ENCODE data around the gene ST8SIA4. TPM values are rescaled to one million over a fixed set of nuclear protein-coding genes. Genes with fewer than 3 reads are reported as not detected.

ST8SIA4 gene
- total RNA-seq, 1 experiment from 2014 or later, result not detected

DNA sequence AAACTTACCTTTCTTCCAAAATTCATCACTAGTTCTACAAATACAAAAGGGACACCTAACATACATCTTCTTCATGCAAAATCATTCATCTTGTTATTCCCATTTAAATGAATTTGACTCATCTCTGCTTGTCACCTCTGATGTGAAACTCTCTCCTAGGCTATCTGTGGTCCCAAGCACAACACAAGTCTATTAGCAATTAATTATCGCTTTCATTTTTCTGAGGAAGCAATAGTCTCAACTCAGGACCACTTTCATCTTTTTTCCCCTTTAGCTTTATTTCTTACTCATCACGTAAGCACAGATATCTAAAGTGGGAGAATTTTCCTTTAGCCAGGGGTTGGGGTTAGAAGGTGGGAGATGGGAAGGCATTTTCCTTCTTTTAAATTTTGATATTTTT lies 131.9 kb downstream of the ST8SIA4 start:
- RAD21 ChIA-PET (ENCODE audit: low non-redundant PET in 1 of 2, low total read pairs in 2 of 2, uncharacterized antibody in 2 of 2, unreplicated experiment in 2 of 2), result no interaction called here
- CTCF ChIA-PET, result no interaction called here
- Histone ChIP-seq H3K4me2 (ENCODE audit: low read length) (no peak overlapping the region), H3K36me3 (ENCODE audit: control insufficient read depth in 1 of 2, insufficient read depth in 2 of 2, low read length in 2 of 2) (no peaks in the 10 kb centered on the region), H4K20me1 (ENCODE audit: insufficient read depth) (no peaks in the 10 kb centered on the region), H3K9me3 (ENCODE audit: control insufficient read depth in 1 of 2, insufficient read depth in 1 of 2, low read depth in 1 of 2, low read length in 2 of 2) (no peaks in the 10 kb centered on the region), H3K4me3 (replicated peaks in 1 of 2; ENCODE audit: low read depth in 1 of 2, low read length in 2 of 2) (no peak overlapping the region), H3K4me1 (ENCODE audit: control insufficient read depth in 1 of 2, insufficient read depth in 2 of 2, low read length in 2 of 2) (no peaks in the 10 kb centered on the region), H3K27me3 (ENCODE audit: insufficient read depth, low read length) (no peaks in the 10 kb centered on the region), H3K9ac (ENCODE audit: low read length) (no peak overlapping the region), H3K9me2 (ENCODE audit: insufficient read depth) (no peaks in the 10 kb centered on the region), H3K79me2 (ENCODE audit: insufficient read depth, low read length) (no peaks in the 10 kb centered on the region), H3K27ac (ENCODE audit: low read depth, low read length) (no peak overlapping the region), H2AFZ (ENCODE audit: low read depth, low read length, poor library complexity, severe bottlenecking) (no peak overlapping the region)
- POLR2A ChIA-PET, result no interaction called here
- intact Hi-C loops (cut with micrococcal nuclease), result loop anchor here (10.0 kb wide), 1 partner anchor 1666 kb away; no protein-coding TSS in a partner anchor
- no TSS peak for BruUV-seq (replicated peaks)
- TF ChIP-seq SRF (IDR thresholded peaks at IDR 0.05; ENCODE audit: low read depth), result no peak
- no peak for TF ChIP-seq ELF1 (IDR thresholded peaks at IDR 0.05; ENCODE audit: borderline replicate concordance, low read depth)
- TF ChIP-seq ZFX (IDR thresholded peaks at IDR 0.05), result no peak
- TF ChIP-seq, protein P1, sequence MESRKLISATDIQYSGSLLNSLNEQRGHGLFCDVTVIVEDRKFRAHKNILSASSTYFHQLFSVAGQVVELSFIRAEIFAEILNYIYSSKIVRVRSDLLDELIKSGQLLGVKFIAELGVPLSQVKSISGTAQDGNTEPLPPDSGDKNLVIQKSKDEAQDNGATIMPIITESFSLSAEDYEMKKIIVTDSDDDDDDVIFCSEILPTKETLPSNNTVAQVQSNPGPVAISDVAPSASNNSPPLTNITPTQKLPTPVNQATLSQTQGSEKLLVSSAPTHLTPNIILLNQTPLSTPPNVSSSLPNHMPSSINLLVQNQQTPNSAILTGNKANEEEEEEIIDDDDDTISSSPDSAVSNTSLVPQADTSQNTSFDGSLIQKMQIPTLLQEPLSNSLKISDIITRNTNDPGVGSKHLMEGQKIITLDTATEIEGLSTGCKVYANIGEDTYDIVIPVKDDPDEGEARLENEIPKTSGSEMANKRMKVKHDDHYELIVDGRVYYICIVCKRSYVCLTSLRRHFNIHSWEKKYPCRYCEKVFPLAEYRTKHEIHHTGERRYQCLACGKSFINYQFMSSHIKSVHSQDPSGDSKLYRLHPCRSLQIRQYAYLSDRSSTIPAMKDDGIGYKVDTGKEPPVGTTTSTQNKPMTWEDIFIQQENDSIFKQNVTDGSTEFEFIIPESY (IDR thresholded peaks at IDR 0.05; ENCODE audit: extremely low read depth, insufficient replicate concordance, low read length), result no peak
- TF ChIP-seq EGR1 (IDR thresholded peaks at IDR 0.05; ENCODE audit: low read depth), result no peak
- TF ChIP-seq, protein P2, sequence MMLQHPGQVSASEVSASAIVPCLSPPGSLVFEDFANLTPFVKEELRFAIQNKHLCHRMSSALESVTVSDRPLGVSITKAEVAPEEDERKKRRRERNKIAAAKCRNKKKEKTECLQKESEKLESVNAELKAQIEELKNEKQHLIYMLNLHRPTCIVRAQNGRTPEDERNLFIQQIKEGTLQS (IDR thresholded peaks at IDR 0.05), result no peak
- TF ChIP-seq, protein P3, sequence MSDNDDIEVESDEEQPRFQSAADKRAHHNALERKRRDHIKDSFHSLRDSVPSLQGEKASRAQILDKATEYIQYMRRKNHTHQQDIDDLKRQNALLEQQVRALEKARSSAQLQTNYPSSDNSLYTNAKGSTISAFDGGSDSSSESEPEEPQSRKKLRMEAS (IDR thresholded peaks at IDR 0.05), result no peak
- TF ChIP-seq, protein P4, sequence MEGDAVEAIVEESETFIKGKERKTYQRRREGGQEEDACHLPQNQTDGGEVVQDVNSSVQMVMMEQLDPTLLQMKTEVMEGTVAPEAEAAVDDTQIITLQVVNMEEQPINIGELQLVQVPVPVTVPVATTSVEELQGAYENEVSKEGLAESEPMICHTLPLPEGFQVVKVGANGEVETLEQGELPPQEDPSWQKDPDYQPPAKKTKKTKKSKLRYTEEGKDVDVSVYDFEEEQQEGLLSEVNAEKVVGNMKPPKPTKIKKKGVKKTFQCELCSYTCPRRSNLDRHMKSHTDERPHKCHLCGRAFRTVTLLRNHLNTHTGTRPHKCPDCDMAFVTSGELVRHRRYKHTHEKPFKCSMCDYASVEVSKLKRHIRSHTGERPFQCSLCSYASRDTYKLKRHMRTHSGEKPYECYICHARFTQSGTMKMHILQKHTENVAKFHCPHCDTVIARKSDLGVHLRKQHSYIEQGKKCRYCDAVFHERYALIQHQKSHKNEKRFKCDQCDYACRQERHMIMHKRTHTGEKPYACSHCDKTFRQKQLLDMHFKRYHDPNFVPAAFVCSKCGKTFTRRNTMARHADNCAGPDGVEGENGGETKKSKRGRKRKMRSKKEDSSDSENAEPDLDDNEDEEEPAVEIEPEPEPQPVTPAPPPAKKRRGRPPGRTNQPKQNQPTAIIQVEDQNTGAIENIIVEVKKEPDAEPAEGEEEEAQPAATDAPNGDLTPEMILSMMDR (IDR thresholded peaks at IDR 0.05 in 2 of 3, conservative IDR thresholded peaks at IDR 0.05 in 1 of 3; ENCODE audit: borderline replicate concordance in 1 of 3, insufficient read depth in 1 of 3, low read depth in 2 of 3, low read length in 2 of 3), result no peak
- TF ChIP-seq POLR2A (IDR thresholded peaks at IDR 0.05; ENCODE audit: borderline replicate concordance, extremely low read depth, insufficient read depth, insufficient read length), result no peak
- TF ChIP-seq CBX3 (IDR thresholded peaks at IDR 0.05; ENCODE audit: low read depth), result no peak
- TF ChIP-seq POLR2AphosphoS5 (IDR thresholded peaks at IDR 0.05; ENCODE audit: low read depth, low read length), result no peak
- TF ChIP-seq CEBPB (IDR thresholded peaks at IDR 0.05; ENCODE audit: low read depth), result no peak
- no peak for TF ChIP-seq EZH2 (IDR thresholded peaks at IDR 0.05)
- TF ChIP-seq EZH2phosphoT487 (IDR thresholded peaks at IDR 0.05; ENCODE audit: borderline replicate concordance), result no peak
- no peak for TF ChIP-seq JUND (IDR thresholded peaks at IDR 0.05)
- ATAC-seq (no peak), DNase-seq (ENCODE audit: low read depth, low spot score) (no peak)
